NCI-H1105 (cell line): ENCODE results near the gene RGS3.
A peak's percentile ranks its signal among the peaks of the same experiment; 100 is the strongest.
"Not testable (repeated sequence)": the region's sequence is repeated elsewhere in the genome, so short reads cannot be mapped to it uniquely, and the experiment has no call there.

Experiments
- DNase-seq: peaks from one replicate; lab custom pipeline; 2025; lab: John Stamatoyannopoulos, UW

RGS3 gene

GRCh38 chr9:113488490-113488889, 25.0 kb downstream of the RGS3 start:
- no peak for DNase-seq

DNA sequence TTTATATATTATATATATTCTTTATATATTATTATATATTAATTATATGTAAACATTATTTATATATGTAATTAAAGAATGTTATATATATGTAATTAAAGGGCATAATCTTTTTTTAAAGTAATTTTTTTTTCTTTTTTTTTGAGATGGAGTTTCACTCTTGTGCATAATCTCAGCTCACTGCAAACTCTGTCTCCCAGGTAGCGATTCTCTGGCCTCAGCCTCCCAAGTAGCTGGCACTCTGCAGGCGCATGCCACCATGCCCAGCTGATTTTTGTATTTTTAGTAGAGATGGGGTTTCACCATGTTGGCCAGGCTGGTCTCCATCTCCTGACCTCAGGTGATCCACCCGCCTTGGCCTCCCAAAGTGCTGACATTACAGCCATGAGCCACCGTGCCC, 27.6 kb downstream of the RGS3 start:
- DNase-seq = not testable (repeated sequence)

DNA sequence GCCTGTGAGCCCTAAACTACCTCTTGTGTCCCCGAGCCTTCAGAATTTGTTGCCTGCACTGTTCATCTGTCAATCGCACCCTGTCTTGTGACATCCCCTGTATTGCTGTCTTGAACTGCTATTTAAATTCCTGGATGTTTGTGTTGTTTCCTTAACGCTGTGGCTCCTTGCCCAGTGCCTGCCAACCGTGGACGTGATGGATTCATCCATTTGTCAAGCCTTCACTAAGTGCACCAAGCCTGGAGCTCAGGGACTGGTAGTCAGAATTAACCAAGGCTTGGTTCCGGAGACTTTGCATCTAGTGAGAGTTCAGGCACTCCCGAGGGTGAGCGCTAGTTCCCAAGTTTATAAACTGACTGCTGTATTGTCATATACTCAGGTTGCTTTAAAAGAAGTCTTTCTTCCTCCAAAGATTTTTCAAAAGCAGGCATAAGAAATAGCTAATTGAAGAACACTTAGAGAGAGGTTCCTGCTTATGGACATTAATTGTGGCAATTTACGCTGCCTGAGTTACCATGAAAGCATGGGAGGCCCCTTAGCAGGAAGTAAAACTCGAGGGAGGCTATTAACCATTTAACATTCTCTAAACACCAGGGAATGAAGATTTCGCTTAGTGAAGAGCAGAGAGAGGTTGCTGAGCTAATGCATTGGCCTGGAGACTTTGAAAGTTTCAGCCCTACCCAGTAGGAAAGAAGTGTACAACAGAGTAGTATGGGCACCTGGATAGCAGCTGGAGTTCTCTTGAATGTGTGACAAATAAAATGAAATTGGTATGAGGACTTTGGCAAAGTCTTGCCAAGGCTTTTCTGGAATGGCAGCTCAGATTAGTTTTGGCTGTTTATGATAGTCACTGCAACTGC, 29.0 kb downstream of the RGS3 start:
- no peak for DNase-seq

DNA sequence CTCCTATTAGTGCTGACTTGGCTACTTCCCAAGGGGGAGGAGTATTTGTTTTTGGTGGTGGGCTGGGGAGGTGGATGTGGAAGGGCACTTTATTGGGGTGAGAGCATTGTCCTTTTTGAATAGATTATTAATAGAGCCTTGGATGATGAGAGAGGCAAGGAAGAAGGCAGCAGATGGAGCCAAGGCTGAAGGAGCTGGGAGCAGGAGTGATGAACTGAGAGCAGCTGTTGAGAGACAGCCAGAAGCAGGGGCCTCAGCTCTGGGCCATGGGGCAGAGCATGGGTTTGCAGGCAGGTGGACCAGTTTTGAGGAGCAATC, 29.6 kb downstream of the RGS3 start:
- no peak for DNase-seq

DNA sequence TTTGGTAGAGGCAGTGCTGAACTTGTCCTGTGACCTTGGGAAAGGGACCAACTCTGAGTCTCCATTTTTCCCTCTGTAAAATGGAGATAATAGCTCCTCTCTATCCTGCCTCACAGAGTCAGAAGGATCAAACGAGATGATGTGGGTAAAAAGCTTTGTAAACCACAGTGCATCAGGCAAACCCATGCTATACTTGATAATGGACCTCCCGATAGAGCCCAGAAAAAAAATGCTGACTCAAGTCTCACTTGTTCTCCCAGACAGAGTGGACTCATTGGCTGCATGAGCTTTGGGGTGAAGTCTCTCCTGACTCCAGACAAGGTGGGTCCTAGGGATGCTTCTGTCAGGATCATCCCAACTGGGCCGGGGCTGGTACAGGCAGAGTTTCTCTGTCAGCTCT, 32.0 kb downstream of the RGS3 start:
- no peak for DNase-seq

GRCh38 chr9:113497051-113497450, 33.5 kb downstream of the RGS3 start:
- no peak for DNase-seq

DNA sequence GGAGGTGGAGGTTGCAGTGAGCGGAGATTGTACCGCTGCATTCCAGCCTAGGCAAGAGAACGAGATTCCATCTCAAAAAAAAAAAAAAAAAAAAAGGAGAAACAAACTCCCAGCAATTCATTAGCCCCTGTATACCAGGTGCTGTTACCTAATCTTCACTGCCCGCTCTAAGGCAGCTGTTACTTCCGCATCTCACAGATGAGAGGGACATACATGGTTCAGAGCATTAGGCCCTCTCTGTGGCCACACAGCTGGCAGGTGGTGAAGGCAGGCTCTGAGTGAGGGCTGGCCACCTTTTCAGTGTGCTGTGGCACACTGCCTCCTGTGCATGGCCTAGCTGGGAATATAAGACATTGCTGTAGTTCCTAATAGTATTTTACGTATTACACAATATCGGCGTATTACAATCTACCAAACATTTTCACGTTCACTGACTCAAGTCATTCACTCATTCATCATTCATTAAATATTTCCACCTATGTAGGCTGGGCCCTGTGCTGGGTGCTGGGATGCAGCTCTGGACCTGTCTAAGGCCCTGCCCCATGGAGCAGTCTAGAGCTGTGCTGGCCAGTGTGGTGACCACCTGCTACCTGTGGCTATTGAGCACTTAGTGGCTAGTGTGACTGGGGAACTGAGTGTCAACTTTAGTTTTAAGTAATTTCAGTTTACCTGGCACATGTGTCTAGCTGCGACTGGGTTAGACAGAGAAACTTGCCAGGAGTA, 35.8 kb downstream of the RGS3 start:
- DNase-seq = no peak

DNA sequence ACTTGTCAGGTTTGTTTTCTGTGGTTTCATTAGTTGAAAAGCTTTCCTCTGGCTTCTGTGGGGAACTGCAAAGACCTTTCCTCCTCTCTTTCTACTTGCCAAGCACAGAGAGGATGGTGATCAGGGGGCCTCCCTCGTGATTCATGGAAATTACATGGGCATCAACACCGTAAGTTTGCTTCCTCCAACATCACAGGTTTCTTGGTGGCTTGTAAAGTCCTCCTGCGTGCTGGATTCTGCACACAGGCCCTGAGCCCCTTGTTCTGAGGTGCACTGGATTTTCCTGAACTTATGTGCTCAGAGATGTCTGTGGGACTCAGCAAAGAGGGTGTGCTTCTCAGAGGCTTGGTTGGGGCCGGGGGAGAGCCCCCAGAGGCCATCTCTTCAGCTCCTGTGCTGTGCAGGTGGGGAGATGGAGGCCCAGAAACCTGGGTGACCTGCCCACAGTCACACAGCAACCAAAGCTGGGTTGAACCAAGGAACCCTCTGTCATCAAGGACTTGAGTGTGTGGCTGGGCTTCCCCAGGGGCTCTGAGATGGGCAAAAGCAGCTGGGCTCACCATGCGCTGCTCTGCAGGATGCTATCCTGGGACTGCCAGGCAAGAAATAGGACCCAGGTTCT, 36.5 kb downstream of the RGS3 start:
- no peak for DNase-seq

DNA sequence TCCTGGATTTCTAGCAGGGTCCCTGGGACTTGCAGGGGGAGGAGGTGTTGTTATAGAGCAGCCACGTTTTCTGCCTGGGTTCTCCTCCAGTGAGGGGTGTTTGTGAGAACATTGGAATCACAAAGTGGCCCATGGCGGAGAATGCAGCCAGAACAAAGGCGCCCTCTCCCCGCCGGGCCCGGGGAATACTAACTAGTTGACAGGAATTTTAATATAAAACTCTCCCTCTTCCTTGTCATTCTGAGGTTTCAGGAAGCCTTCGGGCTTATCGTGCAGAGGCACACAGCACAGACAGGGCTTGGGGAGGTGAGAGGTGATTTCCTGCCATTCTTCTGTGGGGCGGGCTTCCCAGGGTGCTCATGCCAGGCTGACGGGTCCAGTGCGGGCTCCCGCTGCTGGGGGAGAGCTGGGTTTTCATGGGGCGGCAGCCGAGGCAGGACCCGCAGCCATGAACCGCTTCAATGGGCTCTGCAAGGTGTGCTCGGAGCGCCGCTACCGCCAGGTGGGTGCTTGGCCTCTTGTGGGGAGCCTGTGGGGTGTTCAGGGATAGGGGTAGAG, 37.7 kb downstream of the RGS3 start:
- DNase-seq = no peak

GRCh38 chr9:113501852-113502251, 38.3 kb downstream of the RGS3 start:
- DNase-seq = no peak

GRCh38 chr9:113502427-113503034, 39.0 kb downstream of the RGS3 start:
- no peak for DNase-seq

- DNase-seq = no peak
These were observed 39.6 kb downstream of the RGS3 start for GRCh38 chr9:113503131-113503541.

GRCh38 chr9:113503613-113504211, 40.2 kb downstream of the RGS3 start:
- no peak for DNase-seq

DNA sequence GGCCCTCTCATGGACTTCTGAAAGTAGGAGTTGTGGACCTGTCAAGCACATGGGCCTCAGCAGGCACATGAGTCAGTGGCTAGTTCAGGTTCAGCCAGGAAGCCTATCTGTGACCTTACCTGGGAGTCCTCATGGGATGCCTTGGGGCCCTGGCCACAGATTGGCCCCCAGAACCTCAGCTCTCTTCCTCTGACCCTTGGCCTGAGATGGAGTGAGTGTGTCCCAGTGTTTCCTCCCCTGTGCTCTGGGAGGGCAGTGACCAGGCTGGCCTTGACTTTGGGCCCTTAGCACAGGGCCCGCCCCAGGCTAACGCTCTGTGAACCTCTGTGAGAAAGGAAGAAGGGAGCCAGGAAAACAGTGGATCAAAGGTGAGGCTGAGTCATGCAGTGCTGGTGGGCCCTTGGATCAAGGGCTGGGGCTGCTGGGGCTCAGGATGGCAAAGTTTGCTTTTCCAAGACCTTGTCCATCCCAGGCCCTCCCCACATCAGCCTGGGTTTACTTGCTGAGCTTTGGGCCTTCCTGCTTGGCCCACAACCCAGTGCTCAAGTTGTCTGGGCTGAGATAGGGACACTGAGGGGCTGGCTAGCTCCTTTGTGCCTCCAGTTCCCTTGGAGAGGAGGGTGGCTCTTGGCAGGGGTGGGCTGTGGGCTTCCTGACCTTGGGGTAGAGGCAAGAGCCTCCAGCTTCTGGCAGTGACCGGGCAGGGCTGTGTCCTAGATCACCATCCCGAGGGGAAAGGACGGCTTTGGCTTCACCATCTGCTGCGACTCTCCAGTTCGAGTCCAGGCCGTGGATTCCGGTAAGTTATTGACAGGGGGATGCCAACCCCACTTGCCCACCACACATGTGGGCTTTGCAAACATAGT, 41.4 kb downstream of the RGS3 start:
- DNase-seq = no peak

GRCh38 chr9:113506090-113506589, 42.6 kb downstream of the RGS3 start:
- no peak for DNase-seq

DNA sequence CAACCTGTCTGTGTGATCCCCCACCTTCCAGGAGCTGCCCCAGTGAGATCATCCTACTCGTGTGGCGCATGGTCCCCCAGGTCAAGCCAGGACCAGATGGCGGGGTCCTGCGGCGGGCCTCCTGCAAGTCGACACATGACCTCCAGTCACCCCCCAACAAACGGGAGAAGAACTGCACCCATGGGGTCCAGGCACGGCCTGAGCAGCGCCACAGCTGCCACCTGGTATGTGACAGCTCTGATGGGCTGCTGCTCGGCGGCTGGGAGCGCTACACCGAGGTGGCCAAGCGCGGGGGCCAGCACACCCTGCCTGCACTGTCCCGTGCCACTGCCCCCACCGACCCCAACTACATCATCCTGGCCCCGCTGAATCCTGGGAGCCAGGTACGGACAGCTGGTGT, 43.7 kb downstream of the RGS3 start:
- no peak for DNase-seq

DNA sequence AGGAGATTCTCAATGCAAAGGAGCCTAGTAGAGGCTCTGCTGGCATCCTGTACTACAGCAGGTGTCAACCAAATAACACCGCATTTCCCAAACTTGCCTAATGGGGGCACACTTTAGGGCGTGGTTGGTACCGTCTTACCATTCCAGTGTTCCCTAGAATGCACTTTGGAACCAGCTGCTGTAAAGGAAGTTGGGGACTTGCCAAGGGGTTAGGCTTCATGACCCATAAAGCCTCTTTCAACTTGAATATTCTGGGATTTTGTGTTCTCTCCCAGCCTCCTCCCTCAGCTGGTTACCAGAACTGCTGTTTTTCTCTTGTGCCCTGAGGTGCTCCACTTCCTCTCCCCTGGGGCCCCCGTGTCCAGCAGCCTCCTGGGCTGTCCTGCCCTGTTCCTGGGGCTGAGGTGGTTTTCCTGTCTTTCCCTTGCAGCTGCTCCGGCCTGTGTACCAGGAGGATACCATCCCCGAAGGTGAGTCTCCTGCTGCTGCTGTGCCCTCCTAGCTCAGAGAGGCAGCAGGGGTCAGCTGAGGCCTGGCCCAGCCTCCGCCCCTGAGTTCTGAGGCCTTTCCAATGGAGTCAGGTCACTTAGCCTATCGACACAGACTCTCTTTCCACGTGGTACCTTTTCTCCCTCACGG, 44.7 kb downstream of the RGS3 start:
- no peak for DNase-seq

DNA sequence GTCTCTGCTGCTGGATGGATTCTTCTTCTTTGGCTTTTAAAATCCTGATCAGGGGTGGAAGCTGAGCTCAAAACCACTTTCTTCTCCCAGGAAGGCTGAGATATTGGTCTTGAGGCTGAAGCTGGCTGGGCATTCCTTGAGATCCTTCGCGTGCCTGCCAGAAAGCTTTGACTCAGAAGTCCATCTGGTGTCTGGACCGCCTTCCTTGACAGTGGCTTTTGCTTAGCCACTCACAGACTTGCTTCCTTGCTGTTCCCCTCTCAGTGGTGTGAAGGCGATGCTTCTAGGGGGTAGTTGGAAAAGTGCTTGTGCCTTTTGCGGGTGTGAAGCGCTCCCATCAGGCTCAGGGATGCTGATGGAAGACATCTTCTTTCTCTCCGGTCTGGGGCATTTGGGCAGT, 45.9 kb downstream of the RGS3 start:
- DNase-seq = no peak

- peak; percentile 68 for DNase-seq
These were observed 47.6 kb downstream of the RGS3 start for GRCh38 chr9:113511047-113511521.
